HG03342 (cell line): ENCODE measurements around the gene CRTC3.
A peak's percentile ranks its signal among the peaks of the same experiment; 100 is the strongest.

Experiments
- ATAC-seq: cut with Tn5 transposase; IDR thresholded peaks from one replicate; pipeline ENCODE4 v1.9.1; 2021; ENCODE audit warnings: mild to moderate bottlenecking, moderate library complexity; ENCODE audit not compliant: unreplicated experiment

Gene CRTC3

GRCh38 chr15:90519688-90520087 is 10.0 kb upstream of the CRTC3 start:
- ATAC-seq, result no peak

GRCh38 chr15:90520365-90520764 is 9.4 kb upstream of the CRTC3 start:
- ATAC-seq, result no peak

GRCh38 chr15:90523373-90523772 is 6.3 kb upstream of the CRTC3 start:
- ATAC-seq, result no peak

- peak; percentile 79 for ATAC-seq
Measured at GRCh38 chr15:90524018-90524803, 5.5 kb upstream of the CRTC3 start.

- ATAC-seq, result no peak
Measured at GRCh38 chr15:90529011-90529370, 732 bp upstream of the CRTC3 start.

- ATAC-seq, result peak; percentile 44
Measured at GRCh38 chr15:90530250-90531051, 728 bp downstream of the CRTC3 start.

GRCh38 chr15:90531147-90531546 is 1.4 kb downstream of the CRTC3 start:
- no peak for ATAC-seq

- no peak for ATAC-seq
Measured at GRCh38 chr15:90535254-90535653, 5.5 kb downstream of the CRTC3 start.

- no peak for ATAC-seq
Measured at GRCh38 chr15:90539789-90540188, 10.1 kb downstream of the CRTC3 start.

- no peak for ATAC-seq
Measured at GRCh38 chr15:90540768-90541167, 11.0 kb downstream of the CRTC3 start.

GRCh38 chr15:90545095-90545494 is 15.4 kb downstream of the CRTC3 start:
- ATAC-seq, result no peak

GRCh38 chr15:90547540-90547939 is 17.8 kb downstream of the CRTC3 start:
- no peak for ATAC-seq

GRCh38 chr15:90550919-90551318 is 21.2 kb downstream of the CRTC3 start:
- no peak for ATAC-seq

- no peak for ATAC-seq
Measured at GRCh38 chr15:90552162-90552928, 22.6 kb downstream of the CRTC3 start.

- no peak for ATAC-seq
Measured at GRCh38 chr15:90552929-90553211, 23.1 kb downstream of the CRTC3 start.

GRCh38 chr15:90553248-90553745 is 23.6 kb downstream of the CRTC3 start:
- ATAC-seq, result no peak

- no peak for ATAC-seq
Measured at GRCh38 chr15:90557186-90558084, 27.7 kb downstream of the CRTC3 start.

- ATAC-seq, result no peak
Measured at GRCh38 chr15:90558171-90558573, 28.4 kb downstream of the CRTC3 start.

- no peak for ATAC-seq
Measured at GRCh38 chr15:90559119-90559518, 29.4 kb downstream of the CRTC3 start.

GRCh38 chr15:90560229-90560776 is 30.6 kb downstream of the CRTC3 start:
- no peak for ATAC-seq
